ENCODE measurements around the gene NDST3. TPM values are rescaled to one million over a fixed set of nuclear protein-coding genes. Genes with fewer than 3 reads are reported as not detected.

Gene NDST3
- total and polyA plus RNA-seq, 9 donors: 0.03 to 0.20 (median 0.07) TPM; not detected in 3

DNA sequence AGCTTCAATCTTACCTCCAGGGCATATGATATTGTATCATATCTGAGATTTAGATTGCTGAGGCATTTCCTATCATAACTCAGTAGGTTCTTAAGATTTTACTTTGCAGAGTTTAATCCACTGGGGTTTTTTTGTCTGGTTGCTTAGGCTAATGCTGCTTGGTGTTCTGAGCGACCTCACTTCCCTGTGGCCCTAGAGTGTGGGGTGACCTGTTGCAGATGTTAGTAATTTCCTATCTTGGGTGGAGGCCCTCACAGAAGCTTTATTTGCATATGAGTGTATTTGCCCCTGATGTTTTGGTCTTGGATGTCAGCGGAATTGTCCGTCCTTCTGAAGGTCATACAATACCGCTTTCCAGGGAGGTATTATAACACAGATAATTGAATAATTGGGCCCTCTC is 137.1 kb downstream of the NDST3 start:
- Histone ChIP-seq H3K27ac (ENCODE audit: low read length) (no peak overlapping the region), H3K27me3 (ENCODE audit: control insufficient read depth, insufficient read depth, low read length) (no peaks in the 10 kb centered on the region), H3K4me1 (ENCODE audit: control insufficient read depth, insufficient read depth, low read length) (no peaks in the 10 kb centered on the region), H3K4me3 (ENCODE audit: low read length) (no peak overlapping the region), H3K36me3 (ENCODE audit: control insufficient read depth, insufficient read depth, low read length) (no peaks in the 10 kb centered on the region), H3K9me3 (replicated peaks; ENCODE audit: control insufficient read depth, low read depth, low read length) (no peaks in the 10 kb centered on the region)
- WGBS (ENCODE audit: insufficient coverage): no CpG with 5 or more reads among the region's 4 CpGs
- DNase-seq: no peak

DNA sequence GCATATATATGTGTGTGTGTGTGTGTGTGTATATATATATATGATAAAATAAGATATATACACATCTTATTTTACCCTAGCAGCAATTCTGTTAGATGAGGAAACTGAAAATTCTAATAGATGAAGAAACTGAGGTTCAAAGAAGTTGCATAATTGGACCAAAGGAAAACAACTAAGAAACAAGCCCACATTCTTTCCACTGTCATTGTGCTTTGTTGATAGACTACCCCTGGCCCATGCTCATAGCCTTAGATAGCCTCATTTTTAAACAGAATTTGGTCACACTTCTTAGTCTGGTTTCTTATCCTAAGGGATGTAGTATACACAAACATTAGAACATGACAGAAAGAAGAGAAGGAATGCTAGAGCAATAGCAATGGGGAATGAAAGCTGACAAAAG is 138.8 kb downstream of the NDST3 start:
- Histone ChIP-seq H3K27ac (ENCODE audit: low read length) (no peak overlapping the region), H3K4me3 (ENCODE audit: low read length) (no peak overlapping the region), H3K27me3 (ENCODE audit: control insufficient read depth, insufficient read depth, low read length) (no peaks in the 10 kb centered on the region), H3K9me3 (replicated peaks; ENCODE audit: control insufficient read depth, low read depth, low read length) (no peaks in the 10 kb centered on the region), H3K36me3 (ENCODE audit: control insufficient read depth, insufficient read depth, low read length) (no peaks in the 10 kb centered on the region), H3K4me1 (ENCODE audit: control insufficient read depth, insufficient read depth, low read length) (no peaks in the 10 kb centered on the region)
- no peak for DNase-seq

DNA sequence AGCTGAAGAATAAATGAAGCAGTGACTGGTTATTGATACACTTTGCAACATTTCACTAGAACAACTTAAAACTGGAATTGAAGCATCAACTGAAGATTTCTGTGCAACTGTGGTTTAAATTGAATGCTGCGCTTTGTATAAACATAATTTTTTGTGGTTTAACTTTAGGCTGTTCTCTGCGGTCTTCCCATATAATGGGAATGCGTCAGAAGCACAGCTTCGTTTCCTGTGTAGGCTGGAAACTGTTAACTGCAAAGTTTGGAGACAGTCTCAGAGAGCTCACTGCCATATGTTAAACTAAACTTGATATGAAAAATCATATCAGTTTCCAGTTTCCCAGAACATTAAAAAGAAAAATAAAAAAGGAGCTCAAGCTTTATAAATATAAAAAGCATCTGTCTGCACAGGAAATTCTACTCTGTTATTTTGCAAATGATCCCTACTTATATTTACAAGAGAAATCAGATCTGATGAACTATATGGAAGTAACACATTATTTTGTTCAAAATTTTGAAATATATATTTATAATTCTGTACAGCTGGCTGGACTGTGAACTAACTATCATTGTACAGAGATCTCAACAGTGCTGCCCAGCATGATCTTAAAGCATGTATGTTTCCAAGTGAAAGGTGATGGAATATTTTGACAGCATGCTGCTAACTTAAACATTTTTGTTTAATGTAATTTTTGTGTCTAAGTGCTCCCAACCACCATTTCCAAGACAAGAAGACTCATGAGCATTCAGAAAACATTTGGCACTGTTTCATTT is 139.9 kb downstream of the NDST3 start:
- no peaks in the 10 kb centered on the region for H3K36me3 ChIP-seq (ENCODE audit: control insufficient read depth, insufficient read depth, low read length)
- H3K9me3 ChIP-seq (replicated peaks; ENCODE audit: control insufficient read depth, low read depth, low read length): no peaks in the 10 kb centered on the region
- H3K4me3 ChIP-seq (ENCODE audit: low read length): no peak overlapping the region
- no peaks in the 10 kb centered on the region for H3K4me1 ChIP-seq (ENCODE audit: control insufficient read depth, insufficient read depth, low read length)
- no peaks in the 10 kb centered on the region for H3K27me3 ChIP-seq (ENCODE audit: control insufficient read depth, insufficient read depth, low read length)
- DNase-seq: peak; percentile 34
- no CpG with 5 or more reads among the region's 4 CpGs for WGBS (ENCODE audit: insufficient coverage)
- no peak overlapping the region for H3K27ac ChIP-seq (ENCODE audit: low read length)

DNA sequence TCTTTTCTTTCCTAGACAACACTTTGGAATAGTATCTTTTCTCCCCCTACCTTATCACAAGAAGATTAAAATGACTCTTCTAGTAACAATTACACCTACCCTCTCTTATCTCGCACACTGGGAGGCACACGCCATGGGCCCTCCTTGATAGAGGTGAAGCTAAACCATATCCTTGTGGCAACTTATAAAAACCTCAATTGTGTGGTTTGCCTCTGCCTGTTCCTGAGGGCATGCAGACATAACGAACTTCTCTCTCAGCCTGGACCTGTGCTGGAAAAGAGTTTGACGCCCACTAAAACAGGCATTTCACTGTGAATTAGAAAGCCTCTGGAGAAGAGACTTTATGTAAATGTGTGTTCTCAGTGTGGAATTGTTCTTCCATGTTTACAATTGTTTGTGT is 141.2 kb downstream of the NDST3 start:
- H3K27ac ChIP-seq (ENCODE audit: low read length): no peak overlapping the region
- 84% methylated on average over 4 of the region's 4 CpGs for WGBS (ENCODE audit: insufficient coverage)
- H3K4me3 ChIP-seq (ENCODE audit: low read length): no peak overlapping the region
- H3K27me3 ChIP-seq (ENCODE audit: control insufficient read depth, insufficient read depth, low read length): no peaks in the 10 kb centered on the region
- DNase-seq: no peak
- no peaks in the 10 kb centered on the region for H3K4me1 ChIP-seq (ENCODE audit: control insufficient read depth, insufficient read depth, low read length)
- no peaks in the 10 kb centered on the region for H3K36me3 ChIP-seq (ENCODE audit: control insufficient read depth, insufficient read depth, low read length)
- no peaks in the 10 kb centered on the region for H3K9me3 ChIP-seq (replicated peaks; ENCODE audit: control insufficient read depth, low read depth, low read length)

DNA sequence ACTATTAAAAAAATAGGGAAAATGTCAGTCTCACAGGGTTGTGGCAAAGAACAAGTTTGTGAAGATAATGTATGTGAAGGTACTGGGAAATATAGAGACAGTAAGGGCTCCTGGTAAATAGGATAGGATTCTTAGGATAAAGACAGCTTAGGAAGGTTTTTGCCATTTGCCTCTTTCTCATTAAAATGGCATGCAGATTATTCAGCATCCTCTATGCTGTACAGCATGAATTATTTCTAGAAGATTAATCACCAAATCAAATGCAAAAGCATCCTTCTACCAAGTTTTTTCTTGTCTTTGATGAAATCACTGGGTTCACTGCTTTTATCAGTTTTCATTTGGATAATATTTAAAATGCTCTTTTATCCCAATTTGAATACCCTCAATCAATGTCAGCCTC is 142.8 kb downstream of the NDST3 start:
- Histone ChIP-seq H3K27ac (ENCODE audit: low read length) (no peak overlapping the region), H3K9me3 (replicated peaks; ENCODE audit: control insufficient read depth, low read depth, low read length) (no peaks in the 10 kb centered on the region), H3K27me3 (ENCODE audit: control insufficient read depth, insufficient read depth, low read length) (no peaks in the 10 kb centered on the region), H3K4me3 (ENCODE audit: low read length) (no peak overlapping the region), H3K36me3 (ENCODE audit: control insufficient read depth, insufficient read depth, low read length) (no peaks in the 10 kb centered on the region), H3K4me1 (ENCODE audit: control insufficient read depth, insufficient read depth, low read length) (no peaks in the 10 kb centered on the region)
- no peak for DNase-seq

DNA sequence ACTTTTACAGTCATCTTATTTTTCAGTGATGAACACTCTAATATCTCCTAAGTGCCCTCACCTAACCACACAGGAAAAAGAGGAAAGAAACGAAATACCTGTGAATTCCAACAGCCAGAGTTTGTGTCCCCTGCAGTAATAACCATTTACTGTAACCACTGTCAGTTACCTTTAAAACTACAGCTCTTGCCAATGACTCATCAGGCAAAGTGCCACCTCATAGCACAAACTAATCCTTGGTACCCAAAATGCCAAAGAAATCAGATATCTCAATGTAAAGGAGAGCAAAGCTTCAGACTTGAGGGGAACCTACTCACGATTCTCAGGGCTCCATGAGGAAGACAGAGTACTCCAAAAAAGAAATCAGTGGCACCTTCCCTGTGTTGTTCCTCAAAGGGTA is 146.5 kb downstream of the NDST3 start:
- no peaks in the 10 kb centered on the region for H3K9me3 ChIP-seq (replicated peaks; ENCODE audit: control insufficient read depth, low read depth, low read length)
- H3K4me3 ChIP-seq (ENCODE audit: low read length): no peak overlapping the region
- H3K4me1 ChIP-seq (ENCODE audit: control insufficient read depth, insufficient read depth, low read length): no peaks in the 10 kb centered on the region
- 46% methylated on average over 2 of the region's 2 CpGs for WGBS (ENCODE audit: insufficient coverage)
- H3K27me3 ChIP-seq (ENCODE audit: control insufficient read depth, insufficient read depth, low read length): no peaks in the 10 kb centered on the region
- DNase-seq: no peak
- no peak overlapping the region for H3K27ac ChIP-seq (ENCODE audit: low read length)
- H3K36me3 ChIP-seq (ENCODE audit: control insufficient read depth, insufficient read depth, low read length): no peaks in the 10 kb centered on the region

DNA sequence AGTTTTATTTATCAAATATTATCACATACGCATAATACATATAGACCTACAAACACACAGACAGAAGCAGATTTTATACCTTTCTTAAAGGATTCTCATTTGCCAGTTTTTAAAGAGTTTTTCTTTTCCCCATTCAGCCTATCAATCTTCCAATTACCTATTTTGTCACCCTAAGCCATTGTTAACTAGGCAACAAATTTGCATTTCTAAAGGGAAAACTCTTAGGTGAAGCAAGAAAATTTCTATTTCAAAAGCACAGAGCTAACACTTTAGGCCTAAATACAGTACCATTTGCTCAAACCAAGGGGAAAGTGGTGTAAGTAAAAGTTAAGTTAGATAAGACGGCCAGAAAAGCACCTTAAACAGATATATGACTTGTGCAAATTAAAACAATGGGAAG is 156.6 kb downstream of the NDST3 start:
- Histone ChIP-seq H3K27me3 (ENCODE audit: control insufficient read depth, insufficient read depth, low read length) (no peaks in the 10 kb centered on the region), H3K9me3 (replicated peaks; ENCODE audit: control insufficient read depth, low read depth, low read length) (peaks cover 2% of the 10 kb centered on the region), H3K27ac (ENCODE audit: low read length) (no peak overlapping the region), H3K4me1 (ENCODE audit: control insufficient read depth, insufficient read depth, low read length) (no peaks in the 10 kb centered on the region), H3K4me3 (ENCODE audit: low read length) (no peak overlapping the region), H3K36me3 (ENCODE audit: control insufficient read depth, insufficient read depth, low read length) (no peaks in the 10 kb centered on the region)
- no CpG with 5 or more reads among the region's 2 CpGs for WGBS (ENCODE audit: insufficient coverage)
- DNase-seq: no peak

DNA sequence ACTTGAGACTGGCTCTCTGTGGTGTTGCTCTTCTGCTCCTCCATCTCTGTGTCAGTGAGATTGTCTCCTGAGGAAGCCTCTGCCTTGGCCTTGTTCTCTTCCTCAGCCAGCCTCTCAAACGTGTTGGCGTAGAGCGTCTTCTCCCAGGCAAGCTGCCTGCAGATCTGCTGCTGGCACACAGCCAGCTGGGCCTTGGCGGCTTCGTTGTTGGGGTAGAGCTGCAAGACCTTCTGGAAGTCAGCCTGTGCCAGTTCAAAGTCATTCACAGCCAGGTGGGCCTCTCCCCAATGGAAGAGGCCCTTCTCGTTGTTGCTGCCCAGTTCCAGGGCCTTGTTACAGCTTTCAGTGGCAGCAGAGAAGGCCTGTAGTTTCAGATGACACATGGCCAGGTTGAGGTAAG is 159.1 kb downstream of the NDST3 start:
- no peaks in the 10 kb centered on the region for H3K27me3 ChIP-seq (ENCODE audit: control insufficient read depth, insufficient read depth, low read length)
- no peaks in the 10 kb centered on the region for H3K36me3 ChIP-seq (ENCODE audit: control insufficient read depth, insufficient read depth, low read length)
- H3K4me1 ChIP-seq (ENCODE audit: control insufficient read depth, insufficient read depth, low read length): no peaks in the 10 kb centered on the region
- WGBS (ENCODE audit: insufficient coverage): 81% methylated on average over 6 of the region's 6 CpGs
- H3K27ac ChIP-seq (ENCODE audit: low read length): no peak overlapping the region
- no peak overlapping the region for H3K4me3 ChIP-seq (ENCODE audit: low read length)
- peaks cover 2% of the 10 kb centered on the region for H3K9me3 ChIP-seq (replicated peaks; ENCODE audit: control insufficient read depth, low read depth, low read length)
- DNase-seq: no peak

DNA sequence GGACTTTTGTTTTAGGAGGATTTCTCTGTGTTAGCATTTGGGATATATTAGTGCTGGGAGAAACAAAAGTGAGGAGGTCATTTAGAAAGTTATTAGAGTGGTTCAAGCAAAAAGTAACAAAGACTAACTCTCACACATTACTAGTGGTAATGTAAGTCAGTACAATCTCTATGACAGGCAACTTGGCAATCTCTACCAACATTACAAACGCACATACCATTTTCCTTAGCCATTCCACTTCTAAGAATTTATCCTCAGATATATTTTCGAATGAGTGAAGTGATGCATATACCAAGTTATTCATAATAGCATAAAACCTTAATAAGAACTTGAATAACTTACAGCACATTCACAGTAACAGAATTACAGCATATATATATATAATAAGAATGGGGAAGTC is 172.3 kb downstream of the NDST3 start:
- H3K4me1 ChIP-seq (ENCODE audit: control insufficient read depth, insufficient read depth, low read length): no peaks in the 10 kb centered on the region
- WGBS (ENCODE audit: insufficient coverage): no CpG with 5 or more reads among the region's 2 CpGs
- no peaks in the 10 kb centered on the region for H3K27me3 ChIP-seq (ENCODE audit: control insufficient read depth, insufficient read depth, low read length)
- peaks cover 3% of the 10 kb centered on the region for H3K9me3 ChIP-seq (replicated peaks; ENCODE audit: control insufficient read depth, low read depth, low read length)
- H3K36me3 ChIP-seq (ENCODE audit: control insufficient read depth, insufficient read depth, low read length): no peaks in the 10 kb centered on the region
- H3K4me3 ChIP-seq (ENCODE audit: low read length): no peak overlapping the region
- H3K27ac ChIP-seq (ENCODE audit: low read length): no peak overlapping the region
- DNase-seq: no peak

DNA sequence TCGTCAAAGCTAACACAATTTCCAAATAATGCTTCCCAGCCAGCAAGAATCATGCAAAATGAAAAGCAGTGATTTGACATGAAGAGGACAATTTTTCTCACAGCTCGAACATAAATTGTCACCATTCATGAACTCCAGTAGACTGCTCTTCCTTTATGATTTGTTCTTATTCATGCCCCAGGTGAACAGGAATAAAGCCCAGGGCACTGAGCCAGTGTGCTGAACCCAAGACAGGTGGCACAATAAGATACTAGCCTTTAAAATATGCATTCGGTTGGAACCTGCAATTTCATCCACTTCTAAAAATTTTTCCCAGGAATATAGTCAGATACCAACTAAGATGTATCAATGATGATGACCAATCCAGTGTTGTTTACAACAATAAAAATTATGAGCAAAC is 178.8 kb downstream of the NDST3 start:
- H3K27ac ChIP-seq (ENCODE audit: low read length): no peak overlapping the region
- no peak for DNase-seq
- H3K4me1 ChIP-seq (ENCODE audit: control insufficient read depth, insufficient read depth, low read length): no peaks in the 10 kb centered on the region
- 80% methylated on average over 1 of the region's 3 CpGs for WGBS (ENCODE audit: insufficient coverage)
- no peaks in the 10 kb centered on the region for H3K9me3 ChIP-seq (replicated peaks; ENCODE audit: control insufficient read depth, low read depth, low read length)
- no peaks in the 10 kb centered on the region for H3K36me3 ChIP-seq (ENCODE audit: control insufficient read depth, insufficient read depth, low read length)
- H3K4me3 ChIP-seq (ENCODE audit: low read length): no peak overlapping the region
- no peaks in the 10 kb centered on the region for H3K27me3 ChIP-seq (ENCODE audit: control insufficient read depth, insufficient read depth, low read length)

DNA sequence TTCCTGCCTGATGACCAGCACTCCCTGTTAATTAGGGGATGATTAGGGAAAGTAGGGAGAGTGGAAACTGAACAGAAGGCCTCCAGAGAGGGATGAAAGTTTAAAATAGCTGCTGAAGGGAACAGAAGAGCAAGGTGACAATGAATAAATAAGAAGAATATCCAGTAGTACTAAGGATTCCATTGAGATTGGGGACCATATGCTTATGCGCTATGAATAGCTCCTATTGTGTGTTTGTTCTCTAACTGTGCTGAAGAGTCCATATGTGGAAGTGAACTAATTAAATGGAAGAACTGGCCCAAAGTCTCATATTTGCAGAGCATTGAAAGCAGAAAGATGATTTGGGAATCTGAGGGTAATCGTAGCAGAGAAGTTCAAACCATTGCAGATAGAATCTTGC is 181.5 kb downstream of the NDST3 start:
- Histone ChIP-seq H3K27ac (ENCODE audit: low read length) (no peak overlapping the region), H3K4me1 (ENCODE audit: control insufficient read depth, insufficient read depth, low read length) (no peaks in the 10 kb centered on the region), H3K27me3 (ENCODE audit: control insufficient read depth, insufficient read depth, low read length) (no peaks in the 10 kb centered on the region), H3K36me3 (ENCODE audit: control insufficient read depth, insufficient read depth, low read length) (no peaks in the 10 kb centered on the region), H3K4me3 (ENCODE audit: low read length) (no peak overlapping the region), H3K9me3 (replicated peaks; ENCODE audit: control insufficient read depth, low read depth, low read length) (no peaks in the 10 kb centered on the region)
- DNase-seq: no peak
- WGBS (ENCODE audit: insufficient coverage): 83% methylated on average over 2 of the region's 2 CpGs
